ENCODE data around the gene EIF3D.

Gene EIF3D

DNA sequence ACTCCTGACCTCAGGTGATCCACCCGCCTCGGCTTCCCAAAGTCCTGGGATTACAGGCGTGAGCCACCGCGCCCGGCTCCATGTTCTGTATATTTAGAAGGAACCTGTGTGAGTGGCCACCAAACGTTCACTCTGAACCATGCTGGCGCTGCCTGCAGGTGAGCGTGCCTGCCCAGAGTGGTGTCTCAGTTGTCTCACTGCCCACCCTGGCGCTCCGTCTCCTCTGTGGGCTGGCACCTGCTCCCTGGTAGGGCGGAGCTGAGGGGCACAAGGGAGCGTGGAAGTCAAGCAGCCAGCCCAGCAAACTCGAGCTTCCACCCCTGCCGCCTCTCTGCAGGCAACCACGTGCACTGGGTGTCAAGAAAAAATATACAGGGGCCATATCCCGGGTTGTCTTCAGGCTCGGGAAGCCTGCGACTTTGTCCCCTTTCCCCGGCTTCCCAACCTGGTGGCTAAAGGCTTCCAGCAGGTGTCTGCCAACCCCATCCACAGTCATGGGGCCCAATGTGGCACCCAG, 64.2 kb downstream of the EIF3D start:
- no peak for DNase-seq

DNA sequence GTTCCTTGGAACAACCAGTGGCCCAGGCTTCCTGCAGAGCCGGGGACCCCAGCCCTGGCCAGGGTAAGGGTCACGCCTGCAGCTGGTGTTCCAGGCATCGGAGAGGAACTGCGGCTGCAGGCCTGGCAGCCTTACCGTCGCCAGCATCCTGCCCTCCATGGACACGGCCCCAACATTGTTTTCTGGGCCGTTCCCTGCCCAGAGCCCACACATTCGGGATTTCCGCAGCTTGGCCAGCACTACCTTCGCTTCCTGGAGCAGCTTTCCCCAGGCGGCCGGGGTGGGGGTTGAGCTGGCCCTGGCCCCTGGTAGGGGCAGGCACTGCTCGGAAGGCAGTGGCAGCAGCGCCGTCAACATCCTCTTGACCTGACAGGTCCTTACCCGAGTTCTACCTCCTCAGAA, 65.2 kb downstream of the EIF3D start:
- DNase-seq: no peak

DNA sequence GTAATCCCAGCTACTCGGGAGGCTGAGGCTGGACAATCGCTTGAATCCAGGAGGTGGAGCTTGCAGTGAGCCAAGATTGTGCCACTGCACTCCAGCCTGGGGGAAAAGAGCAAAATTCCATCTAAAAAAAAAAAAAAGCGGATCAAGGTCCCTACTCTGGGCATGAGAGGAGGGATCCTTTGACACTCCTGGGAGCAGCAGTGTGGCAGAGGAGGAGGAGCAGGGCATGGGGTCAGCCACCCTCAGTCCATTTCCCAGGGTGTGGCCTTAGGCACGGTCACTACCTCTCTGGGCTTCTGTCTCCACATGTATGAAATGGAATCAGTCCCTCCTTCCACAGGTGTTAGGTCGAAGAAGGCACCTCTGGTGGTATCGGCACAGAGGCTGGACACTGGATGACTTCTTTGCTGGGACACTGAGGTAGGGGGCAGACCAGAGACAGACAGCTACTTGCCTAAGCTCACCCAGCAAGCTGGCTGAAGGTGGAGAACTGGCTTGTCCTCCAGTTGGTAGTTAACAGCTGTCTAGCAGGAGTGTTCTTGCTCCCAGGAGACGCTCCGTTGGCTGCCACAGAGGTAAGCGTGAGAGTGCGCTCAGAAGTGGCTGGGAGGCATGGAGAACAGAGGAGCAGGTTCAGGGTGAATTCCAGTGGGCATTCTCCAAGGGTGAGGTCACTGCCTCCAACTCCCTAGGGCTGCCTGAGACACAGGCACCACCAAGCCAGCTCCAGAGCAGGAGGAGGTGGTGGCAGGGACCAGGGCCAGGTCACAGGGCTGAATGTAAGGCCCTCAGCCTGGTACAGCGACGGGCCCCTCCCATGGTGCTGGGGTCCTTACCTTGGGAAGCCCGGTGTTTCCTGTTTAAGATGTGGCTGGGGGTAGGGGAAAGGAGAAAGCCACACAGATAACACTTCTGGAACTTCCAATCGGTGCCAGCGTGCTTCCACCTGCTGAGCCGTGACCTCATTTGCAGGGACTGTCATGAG, 67.0 kb downstream of the EIF3D start:
- peak; percentile 94 for DNase-seq

All from fibroblast of upper back skin (primary cell).